Measurements from ENCODE around the gene PRDM16. TPM values are rescaled to one million over a fixed set of nuclear protein-coding genes. Genes with fewer than 3 reads are reported as not detected.

The PRDM16 gene
- total RNA-seq, 1 experiment from 2014 or later = 0.04 TPM

- no peak for ATAC-seq
- no peaks in the 10 kb centered on the region for H3K9me2 ChIP-seq (replicated peaks; ENCODE audit: low read length)
- peaks cover 10% of the 10 kb centered on the region for H3K4me1 ChIP-seq (ENCODE audit: insufficient read depth, low read length)
- H3F3A ChIP-seq (ENCODE audit: low read length, unreplicated experiment) = no peaks in the 10 kb centered on the region
- no peak overlapping the region for H3K27ac ChIP-seq (ENCODE audit: low read length)
- BruUV-seq (replicated peaks) = no TSS peak
- ChIA-PET POLR2A (ENCODE audit: unreplicated experiment) (no interaction called here), CTCF (no interaction called here)
- no peaks in the 10 kb centered on the region for H3K36me3 ChIP-seq (ENCODE audit: low read depth, low read length)
- no peaks in the 10 kb centered on the region for H3K9me3 ChIP-seq (ENCODE audit: low read length)
- intact Hi-C loops (cut with micrococcal nuclease) = no loop called here
- TF ChIP-seq EZH2phosphoT487 (IDR thresholded peaks at IDR 0.05; ENCODE audit: borderline replicate concordance, low read length) (no peak), EZH2 (IDR thresholded peaks at IDR 0.05; ENCODE audit: low read length, unreplicated experiment) (no peak), CTCF (conservative IDR thresholded peaks at IDR 0.05; ENCODE audit: low read depth, low read length) (no peak)
- H3K4me2 ChIP-seq (ENCODE audit: low read length) = no peak overlapping the region
- no peak overlapping the region for H3K9ac ChIP-seq (ENCODE audit: low read length)
- no peaks in the 10 kb centered on the region for H4K20me1 ChIP-seq (ENCODE audit: low read length)
- peaks cover 40% of the 10 kb centered on the region for H3K27me3 ChIP-seq (ENCODE audit: low read length)
- H3K79me2 ChIP-seq (ENCODE audit: low read length) = no peaks in the 10 kb centered on the region
- DNase-seq = no peak
- no peak overlapping the region for H2AFZ ChIP-seq (ENCODE audit: low read length)
- no peak overlapping the region for H3K4me3 ChIP-seq (ENCODE audit: low read length)
Measured at GRCh38 chr1:3316340-3316943, 247.4 kb downstream of the PRDM16 start.

- no peak overlapping the region for H3K9ac ChIP-seq (ENCODE audit: low read length)
- BruUV-seq (replicated peaks) = no TSS peak
- ChIA-PET POLR2A (ENCODE audit: unreplicated experiment) (no interaction called here), CTCF (no interaction called here)
- H3F3A ChIP-seq (ENCODE audit: low read length, unreplicated experiment) = no peaks in the 10 kb centered on the region
- TF ChIP-seq CTCF (conservative IDR thresholded peaks at IDR 0.05; ENCODE audit: low read depth, low read length) (no peak), EZH2phosphoT487 (IDR thresholded peaks at IDR 0.05; ENCODE audit: borderline replicate concordance, low read length) (no peak), EZH2 (IDR thresholded peaks at IDR 0.05; ENCODE audit: low read length, unreplicated experiment) (no peak)
- no peak overlapping the region for H3K27ac ChIP-seq (ENCODE audit: low read length)
- no peak for ATAC-seq
- H3K4me2 ChIP-seq (ENCODE audit: low read length) = no peak overlapping the region
- no peaks in the 10 kb centered on the region for H3K36me3 ChIP-seq (ENCODE audit: low read depth, low read length)
- no peak for DNase-seq
- peaks cover 41% of the 10 kb centered on the region for H3K27me3 ChIP-seq (ENCODE audit: low read length)
- intact Hi-C loops (cut with micrococcal nuclease) = no loop called here
- no peaks in the 10 kb centered on the region for H3K79me2 ChIP-seq (ENCODE audit: low read length)
- no peaks in the 10 kb centered on the region for H3K9me3 ChIP-seq (ENCODE audit: low read length)
- H3K4me3 ChIP-seq (ENCODE audit: low read length) = no peak overlapping the region
- no peak overlapping the region for H2AFZ ChIP-seq (ENCODE audit: low read length)
- peaks cover 10% of the 10 kb centered on the region for H3K4me1 ChIP-seq (ENCODE audit: insufficient read depth, low read length)
- no peaks in the 10 kb centered on the region for H3K9me2 ChIP-seq (replicated peaks; ENCODE audit: low read length)
- H4K20me1 ChIP-seq (ENCODE audit: low read length) = no peaks in the 10 kb centered on the region
Measured at GRCh38 chr1:3317456-3317855, 248.5 kb downstream of the PRDM16 start.

DNA sequence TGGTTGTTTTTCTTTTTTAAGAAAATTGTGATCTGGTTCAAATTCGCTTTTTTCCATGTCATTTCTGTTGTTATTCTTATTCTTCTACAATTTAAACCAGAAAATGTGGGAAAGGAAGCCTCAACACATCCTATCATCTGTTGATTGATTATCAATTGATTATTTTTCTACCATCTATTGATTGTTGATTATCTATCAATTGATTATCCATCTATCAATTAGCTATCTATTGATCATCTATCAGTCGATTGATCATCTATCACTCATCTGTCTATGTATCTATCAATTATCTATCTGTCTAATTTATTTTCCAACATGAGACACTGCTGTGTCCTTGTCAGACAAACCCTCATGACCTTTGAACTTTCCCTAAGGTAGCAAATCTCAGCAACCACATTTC lies 249.3 kb downstream of the PRDM16 start:
- no peak overlapping the region for H3K4me3 ChIP-seq (ENCODE audit: low read length)
- H3K4me2 ChIP-seq (ENCODE audit: low read length) = no peak overlapping the region
- DNase-seq (no peak), ATAC-seq (no peak)
- no peak overlapping the region for H2AFZ ChIP-seq (ENCODE audit: low read length)
- ChIA-PET POLR2A (ENCODE audit: unreplicated experiment) (no interaction called here), CTCF (no interaction called here)
- no peaks in the 10 kb centered on the region for H3F3A ChIP-seq (ENCODE audit: low read length, unreplicated experiment)
- H3K9ac ChIP-seq (ENCODE audit: low read length) = no peak overlapping the region
- no peaks in the 10 kb centered on the region for H3K79me2 ChIP-seq (ENCODE audit: low read length)
- no peaks in the 10 kb centered on the region for H3K9me2 ChIP-seq (replicated peaks; ENCODE audit: low read length)
- no peak overlapping the region for H3K27ac ChIP-seq (ENCODE audit: low read length)
- no peak for TF ChIP-seq EZH2 (IDR thresholded peaks at IDR 0.05; ENCODE audit: low read length, unreplicated experiment)
- no peak for TF ChIP-seq CTCF (conservative IDR thresholded peaks at IDR 0.05; ENCODE audit: low read depth, low read length)
- no peak for TF ChIP-seq EZH2phosphoT487 (IDR thresholded peaks at IDR 0.05; ENCODE audit: borderline replicate concordance, low read length)
- intact Hi-C loops (cut with micrococcal nuclease) = no loop called here
- peaks cover 4% of the 10 kb centered on the region for H3K4me1 ChIP-seq (ENCODE audit: insufficient read depth, low read length)
- H3K9me3 ChIP-seq (ENCODE audit: low read length) = no peaks in the 10 kb centered on the region
- no peaks in the 10 kb centered on the region for H3K36me3 ChIP-seq (ENCODE audit: low read depth, low read length)
- peaks cover 49% of the 10 kb centered on the region for H3K27me3 ChIP-seq (ENCODE audit: low read length)
- no peaks in the 10 kb centered on the region for H4K20me1 ChIP-seq (ENCODE audit: low read length)
- no TSS peak for BruUV-seq (replicated peaks)
